ENCODE measurements around the gene U2AF2. TPM values are rescaled to one million over a fixed set of nuclear protein-coding genes. Genes with fewer than 3 reads are reported as not detected.

The U2AF2 gene
- polyA plus RNA-seq, 3 donors, result 5.3 to 166 (median 5.4) TPM

DNA sequence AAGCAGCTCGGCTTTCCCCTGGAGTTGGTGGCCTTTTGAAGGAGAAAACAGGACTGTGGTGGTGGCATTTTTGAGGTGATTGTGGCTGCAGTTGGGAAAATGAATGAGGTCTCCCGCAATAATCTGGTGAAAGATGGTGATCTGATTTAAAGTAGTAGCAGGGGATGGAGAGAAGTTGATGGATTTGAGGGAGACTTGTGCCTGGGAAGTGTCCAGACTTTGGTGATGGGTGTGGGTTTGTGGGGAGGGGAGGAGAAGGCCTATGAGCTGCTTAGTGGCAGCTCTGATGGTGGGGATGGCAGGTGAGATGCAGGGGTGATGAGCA lies 16.2 kb downstream of the U2AF2 start:
- peaks cover 87% of the 10 kb centered on the region for H3K79me2 ChIP-seq (ENCODE audit: insufficient read depth, low read length)
- Mint-ChIP-seq H3K9me3 (peaks cover 0 to 2% (median 0%) of the 10 kb centered on the region in 7 donors), H3K4me3 (no peak overlapping the region), H3K4me1 (peaks cover 18% of the 10 kb centered on the region), H3K27me3 (ENCODE audit: low read depth in 3 of 3) (no peaks in the 10 kb centered on the region), H3K27ac (peak overlapping the region in 6 of 7 donors; percentile 9 to 68 (median 50)), H3K36me3 (peaks cover 64 to 81% of the 10 kb centered on the region in 2 donors)
- no peak overlapping the region for H3K9ac ChIP-seq (ENCODE audit: insufficient read depth, low read length, poor library complexity, severe bottlenecking)
- no peaks in the 10 kb centered on the region for H3K27me3 ChIP-seq (ENCODE audit: control insufficient read depth in 2 of 2, insufficient read depth in 2 of 2, low read length in 2 of 2)
- DNase-seq, result no peak
- H3K4me3 ChIP-seq (replicated peaks in 1 of 3; ENCODE audit: low read depth in 2 of 3, low read length in 3 of 3), result no peak overlapping the region
- H2AFZ ChIP-seq (ENCODE audit: insufficient read depth, low read depth, low read length, poor library complexity, severe bottlenecking), result no peak overlapping the region
- H3K27ac ChIP-seq (ENCODE audit: low read depth in 1 of 2, low read length in 2 of 2), result peak overlapping the region in 1 of 2 donors; percentile 14
- H3K9me3 ChIP-seq (replicated peaks in 1 of 2; ENCODE audit: control insufficient read depth in 1 of 2, insufficient read depth in 1 of 2, low read length in 2 of 2), result no peaks in the 10 kb centered on the region
- 75% methylated on average over 2 of the region's 2 CpGs for WGBS (ENCODE audit: insufficient coverage)
- intact Hi-C loops (cut with micrococcal nuclease), result loop anchor here in 1 of 2 donors (2.0 kb wide), 1 partner anchor 14 kb away; no protein-coding TSS in a partner anchor
- H3K36me3 ChIP-seq (replicated peaks in 1 of 2; ENCODE audit: control insufficient read depth in 1 of 2, insufficient read depth in 2 of 2, low read length in 2 of 2), result peaks cover 58 to 71% of the 10 kb centered on the region in 2 donors
- peaks cover 11% of the 10 kb centered on the region in 2 donors for H3K4me1 ChIP-seq (ENCODE audit: control insufficient read depth in 1 of 2, insufficient read depth in 2 of 2, low read length in 2 of 2)
- no peak overlapping the region for H3K4me2 ChIP-seq (replicated peaks; ENCODE audit: extremely low read depth, low read length, poor library complexity, severe bottlenecking)
- peaks cover 89% of the 10 kb centered on the region for H4K20me1 ChIP-seq (ENCODE audit: insufficient read depth, low read length)
- no peak for TF ChIP-seq CTCF (IDR thresholded peaks at IDR 0.05)

- Mint-ChIP-seq H3K36me3 (peaks cover 58 to 75% of the 10 kb centered on the region in 2 donors), H3K27me3 (ENCODE audit: low read depth in 3 of 3) (no peaks in the 10 kb centered on the region), H3K9me3 (peaks cover 0 to 2% (median 0%) of the 10 kb centered on the region in 7 donors), H3K4me1 (peaks cover 32% of the 10 kb centered on the region), H3K27ac (peak overlapping the region in 5 of 7 donors; percentile 25 to 79 (median 49)), H3K4me3 (no peak overlapping the region)
- no peak overlapping the region for H3K27ac ChIP-seq (ENCODE audit: low read depth in 1 of 2, low read length in 2 of 2)
- H4K20me1 ChIP-seq (ENCODE audit: insufficient read depth, low read length), result peaks cover 86% of the 10 kb centered on the region
- H3K9me3 ChIP-seq (replicated peaks in 1 of 2; ENCODE audit: control insufficient read depth in 1 of 2, insufficient read depth in 1 of 2, low read length in 2 of 2), result no peaks in the 10 kb centered on the region
- WGBS (ENCODE audit: insufficient coverage), result no CpG with 5 or more reads among the region's 5 CpGs
- H3K9ac ChIP-seq (ENCODE audit: insufficient read depth, low read length, poor library complexity, severe bottlenecking), result no peak overlapping the region
- no peak overlapping the region for H3K4me3 ChIP-seq (replicated peaks in 1 of 3; ENCODE audit: low read depth in 2 of 3, low read length in 3 of 3)
- H3K4me1 ChIP-seq (ENCODE audit: control insufficient read depth in 1 of 2, insufficient read depth in 2 of 2, low read length in 2 of 2), result peaks cover 25% of the 10 kb centered on the region in 2 donors
- H3K27me3 ChIP-seq (ENCODE audit: control insufficient read depth in 2 of 2, insufficient read depth in 2 of 2, low read length in 2 of 2), result no peaks in the 10 kb centered on the region
- no peak overlapping the region for H2AFZ ChIP-seq (ENCODE audit: insufficient read depth, low read depth, low read length, poor library complexity, severe bottlenecking)
- intact Hi-C loops (cut with micrococcal nuclease), result no loop called here
- no peak overlapping the region for H3K4me2 ChIP-seq (replicated peaks; ENCODE audit: extremely low read depth, low read length, poor library complexity, severe bottlenecking)
- H3K36me3 ChIP-seq (replicated peaks in 1 of 2; ENCODE audit: control insufficient read depth in 1 of 2, insufficient read depth in 2 of 2, low read length in 2 of 2), result peaks cover 44 to 57% of the 10 kb centered on the region in 2 donors
- no peak for TF ChIP-seq CTCF (IDR thresholded peaks at IDR 0.05)
- no peak for DNase-seq
- H3K79me2 ChIP-seq (ENCODE audit: insufficient read depth, low read length), result peaks cover 87% of the 10 kb centered on the region
These were observed 17.6 kb downstream of the U2AF2 start for GRCh38 chr19:55672418-55672817.

Data from CD14-positive monocyte (primary cell).